ENCODE results near the gene PAX1. TPM values are rescaled to one million over a fixed set of nuclear protein-coding genes. Genes with fewer than 3 reads are reported as not detected.

Gene PAX1
- total RNA-seq, 6 donors from 2014 or later = 0.69 TPM; not detected in 5

DNA sequence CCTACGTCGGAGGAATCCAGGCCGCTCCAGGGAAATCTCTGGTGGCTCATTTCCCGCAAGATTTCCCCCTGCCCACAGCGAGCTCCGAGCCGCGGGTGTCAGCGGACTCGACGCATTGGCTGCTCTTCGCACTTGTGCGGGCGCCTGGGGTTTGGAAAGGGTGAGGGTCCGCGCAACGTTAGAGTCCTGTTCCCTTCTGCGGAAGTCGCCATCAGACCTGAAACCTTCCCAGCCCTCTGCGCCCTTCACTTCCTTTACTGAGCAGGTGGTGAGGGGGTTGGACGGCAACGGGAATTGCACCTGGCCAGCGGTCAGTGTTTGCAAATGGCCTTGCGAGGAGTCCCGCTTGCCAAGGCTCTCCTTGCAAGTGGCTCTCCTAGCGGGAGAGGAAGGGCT lies 8.4 kb downstream of the PAX1 start:
- DNase-seq (no peak), ATAC-seq (ENCODE audit: low FRiP score in 2 of 2) (no peak)
- peaks cover 0 to 4% (median 0%) of the 10 kb centered on the region in 4 donors for H3K4me1 ChIP-seq
- H3K4me3 ChIP-seq = no peak overlapping the region
- WGBS, 2 donors = 3 to 18% methylated on average over 2 to 23 of the region's 26 CpGs
- H3K27ac ChIP-seq = no peak overlapping the region
- no peaks in the 10 kb centered on the region for H3K36me3 ChIP-seq
- no peaks in the 10 kb centered on the region for H3K9me3 ChIP-seq
- TF ChIP-seq POLR2A (IDR thresholded peaks at IDR 0.05) = no peak
- TF ChIP-seq, protein P1, sequence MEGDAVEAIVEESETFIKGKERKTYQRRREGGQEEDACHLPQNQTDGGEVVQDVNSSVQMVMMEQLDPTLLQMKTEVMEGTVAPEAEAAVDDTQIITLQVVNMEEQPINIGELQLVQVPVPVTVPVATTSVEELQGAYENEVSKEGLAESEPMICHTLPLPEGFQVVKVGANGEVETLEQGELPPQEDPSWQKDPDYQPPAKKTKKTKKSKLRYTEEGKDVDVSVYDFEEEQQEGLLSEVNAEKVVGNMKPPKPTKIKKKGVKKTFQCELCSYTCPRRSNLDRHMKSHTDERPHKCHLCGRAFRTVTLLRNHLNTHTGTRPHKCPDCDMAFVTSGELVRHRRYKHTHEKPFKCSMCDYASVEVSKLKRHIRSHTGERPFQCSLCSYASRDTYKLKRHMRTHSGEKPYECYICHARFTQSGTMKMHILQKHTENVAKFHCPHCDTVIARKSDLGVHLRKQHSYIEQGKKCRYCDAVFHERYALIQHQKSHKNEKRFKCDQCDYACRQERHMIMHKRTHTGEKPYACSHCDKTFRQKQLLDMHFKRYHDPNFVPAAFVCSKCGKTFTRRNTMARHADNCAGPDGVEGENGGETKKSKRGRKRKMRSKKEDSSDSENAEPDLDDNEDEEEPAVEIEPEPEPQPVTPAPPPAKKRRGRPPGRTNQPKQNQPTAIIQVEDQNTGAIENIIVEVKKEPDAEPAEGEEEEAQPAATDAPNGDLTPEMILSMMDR (IDR thresholded peaks at IDR 0.05) = no peak
- no peak for TF ChIP-seq EP300 (IDR thresholded peaks at IDR 0.05)
- TF ChIP-seq POLR2AphosphoS5 (IDR thresholded peaks at IDR 0.05) = no peak
- H3K27me3 ChIP-seq = peaks cover 0 to 36% (median 8%) of the 10 kb centered on the region in 4 donors

DNA sequence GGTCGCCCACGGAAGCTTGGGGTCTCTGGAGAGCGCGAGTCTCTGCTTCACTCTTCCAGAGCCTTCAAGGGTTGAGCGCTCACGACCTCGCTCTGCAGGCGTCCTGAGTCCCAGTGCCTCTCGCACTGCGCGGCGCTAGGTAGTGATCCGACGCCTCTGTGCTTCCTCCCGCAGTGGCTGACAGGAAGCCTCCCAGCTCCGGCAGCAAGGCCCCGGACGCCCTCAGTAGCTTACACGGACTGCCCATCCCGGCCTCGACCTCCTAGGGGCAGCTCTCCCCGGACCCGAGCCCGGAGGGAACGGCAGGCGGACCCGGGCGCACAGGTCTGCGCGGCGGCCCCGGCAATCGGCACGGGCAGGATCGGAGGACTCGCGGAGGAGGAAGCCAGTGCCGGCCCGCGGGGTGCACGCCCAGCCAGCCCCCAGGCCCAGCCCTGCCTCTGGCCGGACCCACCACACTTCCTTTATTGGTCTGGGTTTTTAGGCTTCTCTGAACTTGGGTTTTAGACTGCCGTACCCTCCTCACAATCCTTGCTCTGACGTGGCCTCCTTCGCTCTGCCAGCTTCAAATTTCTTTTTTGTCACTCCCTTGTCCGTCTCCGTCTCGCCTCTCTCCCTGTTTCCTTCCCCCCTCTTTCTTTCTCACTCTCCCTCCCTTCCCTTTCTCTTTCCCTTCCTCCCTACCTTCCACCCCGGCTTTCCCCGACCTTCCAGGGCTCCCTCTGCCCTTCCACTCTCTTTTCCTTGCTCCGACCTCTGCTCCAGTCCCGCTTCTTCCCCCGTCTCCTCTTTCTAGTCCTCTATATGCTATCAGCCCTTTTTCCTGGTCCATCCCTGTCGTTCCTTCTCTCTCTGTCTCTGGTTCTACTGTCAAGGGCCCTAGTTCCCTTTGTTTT lies 9.1 kb downstream of the PAX1 start:
- DNase-seq (peak in 1 of 2 donors; percentile 72), ATAC-seq (ENCODE audit: low FRiP score in 2 of 2) (peak in 1 of 2 donors; percentile 11)
- peaks cover 0 to 4% (median 0%) of the 10 kb centered on the region in 4 donors for H3K4me1 ChIP-seq
- H3K4me3 ChIP-seq = no peak overlapping the region
- no peaks in the 10 kb centered on the region for H3K36me3 ChIP-seq
- TF ChIP-seq, protein P1 (IDR thresholded peaks at IDR 0.05) = no peak
- no peak for TF ChIP-seq POLR2A (IDR thresholded peaks at IDR 0.05)
- no peak for TF ChIP-seq EP300 (IDR thresholded peaks at IDR 0.05)
- TF ChIP-seq POLR2AphosphoS5 (IDR thresholded peaks at IDR 0.05) = no peak
- no peak overlapping the region for H3K27ac ChIP-seq
- WGBS, 2 donors = 7% methylated on average over 29 to 43 of the region's 54 CpGs
- H3K27me3 ChIP-seq = peaks cover 0 to 29% (median 5%) of the 10 kb centered on the region in 4 donors
- H3K9me3 ChIP-seq = no peaks in the 10 kb centered on the region

DNA sequence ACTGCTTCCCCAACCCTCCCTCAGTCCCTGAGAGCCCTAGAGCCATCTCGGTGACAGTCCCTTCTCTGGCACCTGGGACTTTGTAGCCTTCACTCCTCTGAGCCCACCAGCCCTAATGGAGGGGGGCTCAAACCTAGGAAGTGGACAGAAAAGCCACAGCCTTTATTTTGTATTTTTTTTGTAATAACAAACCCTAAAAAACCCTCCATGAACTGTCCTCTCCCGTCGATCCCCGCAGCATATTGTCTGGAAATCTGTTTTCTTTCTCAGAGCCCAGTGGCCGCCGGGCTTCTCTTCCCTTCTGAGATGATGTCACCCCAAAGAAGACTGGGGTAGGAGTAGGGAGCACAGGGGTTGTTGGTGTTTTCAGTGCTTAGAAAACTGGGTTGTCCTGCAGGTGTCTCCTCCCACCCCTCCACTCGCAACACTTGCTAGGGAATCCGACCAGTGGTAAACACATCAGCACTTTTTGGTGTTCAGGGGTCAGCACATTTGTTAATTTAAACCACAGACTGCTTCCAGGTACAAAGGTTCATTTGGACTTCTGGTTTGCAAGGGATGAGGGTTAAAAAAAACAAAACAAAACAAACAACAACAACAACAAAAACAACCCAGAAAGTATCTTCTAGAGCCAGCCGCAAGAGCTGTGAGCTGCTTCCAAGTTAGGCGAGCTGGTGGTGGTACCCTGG lies 9.9 kb downstream of the PAX1 start:
- TF ChIP-seq POLR2AphosphoS5 (IDR thresholded peaks at IDR 0.05) = no peak
- TF ChIP-seq EP300 (IDR thresholded peaks at IDR 0.05) = no peak
- TF ChIP-seq, protein P1 (IDR thresholded peaks at IDR 0.05) = no peak
- TF ChIP-seq POLR2A (IDR thresholded peaks at IDR 0.05) = no peak
- H3K4me1 ChIP-seq = peaks cover 0 to 4% (median 0%) of the 10 kb centered on the region in 4 donors
- H3K36me3 ChIP-seq = no peaks in the 10 kb centered on the region
- no peak overlapping the region for H3K27ac ChIP-seq
- WGBS, 2 donors = 7% methylated on average over 10 of the region's 10 CpGs
- no peak for ATAC-seq (ENCODE audit: low FRiP score in 2 of 2)
- no peak overlapping the region for H3K4me3 ChIP-seq
- no peaks in the 10 kb centered on the region for H3K9me3 ChIP-seq
- H3K27me3 ChIP-seq = peaks cover 0 to 26% (median 5%) of the 10 kb centered on the region in 4 donors
- no peak for DNase-seq

DNA sequence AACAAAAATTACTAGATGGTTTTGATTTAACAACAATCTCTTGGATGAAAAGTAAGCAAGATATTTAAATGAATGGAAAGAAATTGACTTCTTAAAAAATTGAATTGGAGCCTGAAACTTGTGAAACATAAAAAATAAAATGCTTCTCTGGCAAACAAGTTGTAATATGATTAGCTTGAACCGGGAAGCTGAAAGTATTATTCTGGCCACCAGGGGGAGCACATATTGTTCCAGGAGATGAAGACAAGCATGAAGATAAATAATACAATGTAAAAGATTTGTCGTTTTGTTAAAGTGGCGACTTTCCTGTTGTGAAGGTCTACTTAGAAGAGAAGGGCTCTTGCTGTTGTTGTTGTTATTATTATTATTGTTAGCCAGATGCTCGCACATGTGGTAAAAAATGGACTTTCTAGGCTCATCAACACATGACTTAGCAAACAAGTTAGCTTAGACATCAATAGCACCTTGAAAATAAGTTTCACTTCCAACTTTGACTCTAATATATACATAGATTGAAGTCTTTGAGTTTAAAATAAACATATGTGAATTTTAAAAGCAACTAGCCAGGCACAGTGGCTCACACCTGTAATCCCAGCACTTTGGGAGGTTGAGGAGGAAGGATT lies 14.2 kb downstream of the PAX1 start:
- H3K4me1 ChIP-seq = no peaks in the 10 kb centered on the region
- DNase-seq = no peak
- no peaks in the 10 kb centered on the region for H3K36me3 ChIP-seq
- 7 to 10% methylated on average over 4 of the region's 4 CpGs for WGBS, 2 donors
- H3K27me3 ChIP-seq = peaks cover 0 to 4% (median 0%) of the 10 kb centered on the region in 4 donors
- TF ChIP-seq POLR2AphosphoS5 (IDR thresholded peaks at IDR 0.05) = no peak
- TF ChIP-seq, protein P1 (IDR thresholded peaks at IDR 0.05) = peak; percentile 27 to 68 (median 61)
- no peak overlapping the region for H3K4me3 ChIP-seq
- peak in 1 of 2 donors; percentile 66 for ATAC-seq (ENCODE audit: low FRiP score in 2 of 2)
- H3K9me3 ChIP-seq = no peaks in the 10 kb centered on the region
- no peak overlapping the region for H3K27ac ChIP-seq
